HCT116 (cell line): ENCODE results near the gene ITPR2. TPM values are rescaled to one million over a fixed set of nuclear protein-coding genes. Genes with fewer than 3 reads are reported as not detected.

Experiments
- ATAC-seq: fragments of 200-7000 bp; cut with Tn5 transposase; 2 replicates; pipeline ENCODE4 v1.9.1; 2020; ENCODE audit warnings: mild to moderate bottlenecking, moderate library complexity
- BruUV-seq: library from RNA; stranded (reverse); fragments of 400-500 nt; replicated peaks from 2 replicates; lab custom pipeline; 2021; lab: Mats Ljungman, UMichigan
- CTCF ChIA-PET: fragments of 300-600 bp; sonication (Branson Sonifier 250); formaldehyde crosslinking; loops from one replicate; lab custom pipeline; 2021; ENCODE audit warnings: antibody characterized with exemption; lab: Charles Lee
- POLR2A ChIA-PET: fragments of 300-600, 350-600 bp; sonication (Branson Sonifier 250); formaldehyde crosslinking; loops from one replicate; lab custom pipeline; 2021; ENCODE audit warnings: antibody characterized with exemption; lab: Charles Lee
- RAD21 ChIA-PET, 2 experiments: fragments of 300-600 bp; sonication (Branson Sonifier 250); formaldehyde crosslinking; loops; one replicate each; lab custom pipeline; 2023; ENCODE audit warnings: low total read pairs in 2 of 2; ENCODE audit not compliant: uncharacterized antibody in 2 of 2, unreplicated experiment in 2 of 2, low non-redundant PET in 1 of 2; lab: Charles Lee
- DNase-seq: peaks from one replicate; pipeline ENCODE4 v3.0.0-alpha.2; 2010; ENCODE audit warnings: low read depth, low spot score
- H2AFZ ChIP-seq: fragments of 200-600 bp; shearing (Covaris generic), sonication (generic); 2 replicates; pipeline ENCODE4 v1.6.1; 2017; ENCODE audit warnings: low read depth, mixed run types, mixed read lengths, antibody characterized with exemption, low read length; ENCODE audit not compliant: poor library complexity, severe bottlenecking
- H3K27ac ChIP-seq: 2 replicates; pipeline ENCODE4 v1.5.1; 2012; ENCODE audit warnings: low read depth, low read length
- H3K27me3 ChIP-seq: fragments of 200-600 bp; sonication (generic); 2 replicates; pipeline ENCODE4 v1.6.1; 2016; ENCODE audit warnings: mixed run types, low read length, mixed read lengths; ENCODE audit not compliant: insufficient read depth
- H3K36me3 ChIP-seq, 2 experiments: fragments of 200-500 bp in 1 of 2; fragments of 200-600 bp in 1 of 2; sonication (Bioruptor generic) in 1 of 2; sonication (generic) in 1 of 2; 2 replicates each; pipeline versions ENCODE4 v1.5.1 to v1.6.1; 2014 to 2016; ENCODE audit warnings: low read length in 2 of 2, inconsistent platforms in 1 of 2, mixed read lengths in 1 of 2, mixed run types in 1 of 2; ENCODE audit not compliant: insufficient read depth in 2 of 2, control insufficient read depth in 1 of 2
- H3K4me1 ChIP-seq, 2 experiments: fragments of 200-600 bp in 1 of 2; sonication (generic) in 1 of 2; 2 replicates each; pipeline versions ENCODE4 v1.5.1 to v1.6.1; 2012 to 2017; ENCODE audit warnings: low read length in 2 of 2, inconsistent platforms in 1 of 2, mild to moderate bottlenecking in 1 of 2, mixed read lengths in 1 of 2, mixed run types in 1 of 2, moderate library complexity in 1 of 2; ENCODE audit not compliant: insufficient read depth in 2 of 2, control insufficient read depth in 1 of 2
- H3K4me2 ChIP-seq: fragments of 200-600 bp; sonication (generic); 2 replicates; pipeline ENCODE4 v1.6.1; 2017; ENCODE audit warnings: mixed run types, low read length, mixed read lengths
- H3K4me3 ChIP-seq, 2 experiments: fragments of 200-600 bp in 1 of 2; sonication (generic) in 1 of 2; replicated peaks in 1 of 2; 2 replicates each; pipeline ENCODE4 v1.5.1; 2011 to 2016; ENCODE audit warnings: low read length in 2 of 2, control low read depth in 1 of 2, low read depth in 1 of 2, mild to moderate bottlenecking in 1 of 2, mixed read lengths in 1 of 2, mixed run types in 1 of 2
- H3K79me2 ChIP-seq: fragments of 200-600 bp; sonication (generic); 2 replicates; pipeline ENCODE4 v1.6.1; 2017; ENCODE audit warnings: mild to moderate bottlenecking, mixed run types, low read length, moderate library complexity, mixed read lengths; ENCODE audit not compliant: insufficient read depth
- H3K9ac ChIP-seq: fragments of 200-600 bp; sonication (generic); 2 replicates; pipeline ENCODE4 v1.6.1; 2016; ENCODE audit warnings: low read length, mixed read lengths
- H3K9me2 ChIP-seq: fragments of 200-600 bp; sonication (generic), shearing (Covaris generic); 2 replicates; pipeline ENCODE4 v1.6.1; 2017; ENCODE audit warnings: mixed run types, mild to moderate bottlenecking, moderate library complexity; ENCODE audit not compliant: insufficient read depth
- H3K9me3 ChIP-seq, 2 experiments: fragments of 200-500 bp in 1 of 2; fragments of 200-600 bp in 1 of 2; sonication (Bioruptor generic) in 1 of 2; sonication (generic) in 1 of 2; 2 replicates each; pipeline ENCODE4 v1.6.1; 2014 to 2017; ENCODE audit warnings: low read length in 2 of 2, mixed read lengths in 2 of 2, inconsistent platforms in 1 of 2, low read depth in 1 of 2, mild to moderate bottlenecking in 1 of 2, mixed run types in 1 of 2, moderate library complexity in 1 of 2; ENCODE audit not compliant: control insufficient read depth in 1 of 2, insufficient read depth in 1 of 2
- H4K20me1 ChIP-seq: fragments of 200-600 bp; sonication (generic), shearing (Covaris generic); 2 replicates; pipeline ENCODE4 v1.6.1; 2017; ENCODE audit warnings: mixed run types, mild to moderate bottlenecking, moderate library complexity; ENCODE audit not compliant: insufficient read depth
- CBX3 ChIP-seq: IDR thresholded peaks from 2 replicates; pipeline ENCODE4 v1.6.1; 2012; ENCODE audit warnings: low read depth
- CEBPB ChIP-seq: IDR thresholded peaks from 2 replicates; pipeline ENCODE4 v1.6.1; 2012; ENCODE audit warnings: low read depth
- CTCF ChIP-seq, 3 experiments: fragments of 200-600 bp in 1 of 3; sonication (generic) in 1 of 3; IDR thresholded peaks in 2 of 3; conservative IDR thresholded peaks in 1 of 3; 2 replicates each; pipeline ENCODE4 v1.5.1; 2012 to 2017; ENCODE audit warnings: low read depth in 2 of 3, low read length in 2 of 3, antibody characterized with exemption in 1 of 3, borderline replicate concordance in 1 of 3, control low read depth in 1 of 3, mild to moderate bottlenecking in 1 of 3, mixed read lengths in 1 of 3, mixed run types in 1 of 3, moderate library complexity in 1 of 3; ENCODE audit not compliant: insufficient read depth in 1 of 3
- ELF1 ChIP-seq: IDR thresholded peaks from 2 replicates; pipeline ENCODE4 v1.6.1; 2012; ENCODE audit warnings: low read depth, borderline replicate concordance
- EZH2 ChIP-seq: fragments of 200-600 bp; sonication (generic); IDR thresholded peaks from 2 replicates; pipeline ENCODE4 v1.6.1; 2017; ENCODE audit warnings: antibody characterized with exemption, mixed run types
- EZH2phosphoT487 ChIP-seq: fragments of 200-600 bp; IDR thresholded peaks from 2 replicates; pipeline ENCODE4 v1.6.1; 2018; ENCODE audit warnings: antibody characterized with exemption, borderline replicate concordance
- JUND ChIP-seq: IDR thresholded peaks from 2 replicates; pipeline ENCODE4 v1.6.1; 2012
- MAX ChIP-seq: IDR thresholded peaks from 2 replicates; pipeline ENCODE4 v1.6.1; 2012
- POLR2AphosphoS5 ChIP-seq: IDR thresholded peaks from 2 replicates; pipeline ENCODE4 v1.6.1; 2011; ENCODE audit warnings: mild to moderate bottlenecking, low read depth, low read length, moderate library complexity
- SP1 ChIP-seq: IDR thresholded peaks from 2 replicates; pipeline ENCODE4 v1.6.1; 2012; ENCODE audit warnings: low read depth
- SRF ChIP-seq: IDR thresholded peaks from 2 replicates; pipeline ENCODE4 v1.6.1; 2012; ENCODE audit warnings: low read depth
- TCF7L2 ChIP-seq: IDR thresholded peaks from 2 replicates; pipeline ENCODE4 v1.7.0; 2011; ENCODE audit warnings: borderline replicate concordance, inconsistent platforms; ENCODE audit not compliant: insufficient read depth, insufficient read length; ENCODE audit errors: extremely low read depth
- YY1 ChIP-seq: IDR thresholded peaks from 2 replicates; pipeline ENCODE4 v1.6.1; 2011; ENCODE audit warnings: low read length, low read depth, moderate library complexity, mild to moderate bottlenecking; ENCODE audit not compliant: insufficient replicate concordance; ENCODE audit errors: extremely low read depth
- intact Hi-C: fragments of 100-400 bp; cut with micrococcal nuclease; formaldehyde crosslinking; loops from 2 replicates; pipeline ENCODE4 v1.10.0; 2022
- total RNA-seq: library from RNA; stranded (reverse); gene quantifications from one replicate; pipeline ENCODE4 v1.2.1, GENCODE V29; 2021; ENCODE audit not compliant: unreplicated experiment
- TF ChIP-seq, protein P1 (sequence below): IDR thresholded peaks from 2 replicates; pipeline ENCODE4 v1.6.1; 2012; ENCODE audit warnings: low read depth
- TF ChIP-seq, protein P2 (sequence below): IDR thresholded peaks from 2 replicates; pipeline ENCODE4 v1.6.1; 2012

Gene ITPR2
- total RNA-seq, 1 experiment from 2014 or later = 6.5 TPM

GRCh38 chr12:26361964-26362363, 471.0 kb downstream of the ITPR2 start:
- intact Hi-C loops = no loop called here
- no peaks in the 10 kb centered on the region for H3K4me1 ChIP-seq
- H3K27me3 ChIP-seq = no peaks in the 10 kb centered on the region
- H2AFZ ChIP-seq = no peak overlapping the region
- no peak overlapping the region for H3K4me2 ChIP-seq
- no peak for TF ChIP-seq SP1
- no peak for TF ChIP-seq SRF
- no peak for TF ChIP-seq JUND
- TF ChIP-seq MAX = no peak
- TF ChIP-seq CEBPB = no peak
- TF ChIP-seq, protein P1, sequence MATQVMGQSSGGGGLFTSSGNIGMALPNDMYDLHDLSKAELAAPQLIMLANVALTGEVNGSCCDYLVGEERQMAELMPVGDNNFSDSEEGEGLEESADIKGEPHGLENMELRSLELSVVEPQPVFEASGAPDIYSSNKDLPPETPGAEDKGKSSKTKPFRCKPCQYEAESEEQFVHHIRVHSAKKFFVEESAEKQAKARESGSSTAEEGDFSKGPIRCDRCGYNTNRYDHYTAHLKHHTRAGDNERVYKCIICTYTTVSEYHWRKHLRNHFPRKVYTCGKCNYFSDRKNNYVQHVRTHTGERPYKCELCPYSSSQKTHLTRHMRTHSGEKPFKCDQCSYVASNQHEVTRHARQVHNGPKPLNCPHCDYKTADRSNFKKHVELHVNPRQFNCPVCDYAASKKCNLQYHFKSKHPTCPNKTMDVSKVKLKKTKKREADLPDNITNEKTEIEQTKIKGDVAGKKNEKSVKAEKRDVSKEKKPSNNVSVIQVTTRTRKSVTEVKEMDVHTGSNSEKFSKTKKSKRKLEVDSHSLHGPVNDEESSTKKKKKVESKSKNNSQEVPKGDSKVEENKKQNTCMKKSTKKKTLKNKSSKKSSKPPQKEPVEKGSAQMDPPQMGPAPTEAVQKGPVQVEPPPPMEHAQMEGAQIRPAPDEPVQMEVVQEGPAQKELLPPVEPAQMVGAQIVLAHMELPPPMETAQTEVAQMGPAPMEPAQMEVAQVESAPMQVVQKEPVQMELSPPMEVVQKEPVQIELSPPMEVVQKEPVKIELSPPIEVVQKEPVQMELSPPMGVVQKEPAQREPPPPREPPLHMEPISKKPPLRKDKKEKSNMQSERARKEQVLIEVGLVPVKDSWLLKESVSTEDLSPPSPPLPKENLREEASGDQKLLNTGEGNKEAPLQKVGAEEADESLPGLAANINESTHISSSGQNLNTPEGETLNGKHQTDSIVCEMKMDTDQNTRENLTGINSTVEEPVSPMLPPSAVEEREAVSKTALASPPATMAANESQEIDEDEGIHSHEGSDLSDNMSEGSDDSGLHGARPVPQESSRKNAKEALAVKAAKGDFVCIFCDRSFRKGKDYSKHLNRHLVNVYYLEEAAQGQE = no peak
- TF ChIP-seq CBX3 = no peak
- TF ChIP-seq, all 23 proteins: peak for 0
- RAD21 ChIA-PET = no interaction called here
- Histone ChIP-seq H3K9me3 (no peaks in the 10 kb centered on the region), H3K9me2 (no peaks in the 10 kb centered on the region), H3K27ac (no peak overlapping the region), H3K36me3 (no peaks in the 10 kb centered on the region), H3K79me2 (no peaks in the 10 kb centered on the region), H3K9ac (no peak overlapping the region), H3K4me3 (no peak overlapping the region), H4K20me1 (no peaks in the 10 kb centered on the region)
- DNase-seq (no peak), ATAC-seq (no peak)
- CTCF ChIA-PET = no interaction called here
- no TSS peak for BruUV-seq
- POLR2A ChIA-PET = no interaction called here

- H3K9ac ChIP-seq = no peak overlapping the region
- no peaks in the 10 kb centered on the region for H4K20me1 ChIP-seq
- RAD21 ChIA-PET = no interaction called here
- POLR2A ChIA-PET = no interaction called here
- intact Hi-C loops = no loop called here
- H3K9me2 ChIP-seq = no peaks in the 10 kb centered on the region
- no TSS peak for BruUV-seq
- CTCF ChIA-PET = no interaction called here
- no peak overlapping the region for H3K4me3 ChIP-seq
- no peaks in the 10 kb centered on the region for H3K79me2 ChIP-seq
- no peak overlapping the region for H3K4me2 ChIP-seq
- DNase-seq = no peak
- H3K36me3 ChIP-seq = no peaks in the 10 kb centered on the region
- no peaks in the 10 kb centered on the region for H3K27me3 ChIP-seq
- H2AFZ ChIP-seq = no peak overlapping the region
- H3K4me1 ChIP-seq = no peaks in the 10 kb centered on the region
- H3K27ac ChIP-seq = no peak overlapping the region
- H3K9me3 ChIP-seq = no peaks in the 10 kb centered on the region
- ATAC-seq = no peak
- TF ChIP-seq YY1 (no peak), SP1 (no peak), EZH2phosphoT487 (no peak), POLR2AphosphoS5 (no peak), ELF1 (no peak), TCF7L2 (no peak), CTCF (IDR thresholded peaks at IDR 0.05 in 2 of 3, conservative IDR thresholded peaks at IDR 0.05 in 1 of 3; ENCODE audit: borderline replicate concordance in 1 of 3, insufficient read depth in 1 of 3, low read depth in 2 of 3, low read length in 2 of 3) (no peak), CBX3 (no peak), MAX (no peak), SRF (no peak), EZH2 (no peak)
- TF ChIP-seq, protein P2, sequence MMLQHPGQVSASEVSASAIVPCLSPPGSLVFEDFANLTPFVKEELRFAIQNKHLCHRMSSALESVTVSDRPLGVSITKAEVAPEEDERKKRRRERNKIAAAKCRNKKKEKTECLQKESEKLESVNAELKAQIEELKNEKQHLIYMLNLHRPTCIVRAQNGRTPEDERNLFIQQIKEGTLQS = no peak
Measured at GRCh38 chr12:26360062-26360461, 472.9 kb downstream of the ITPR2 start.
